Stimulated activated CD4-positive, alpha-beta T cell treated with anti-CD3 and anti-CD28 coated beads, Interleukin-4, amount 100 ng/mL, for 1 hour (primary cell): ENCODE results near the gene B4GALT2.

ENCODE experiments used
- DNase-seq: peaks from one replicate; pipeline ENCODE4 v3.0.0-alpha.2; 2020

B4GALT2 gene

GRCh38 chr1:44030605-44031251, 51.7 kb downstream of the B4GALT2 start:
- DNase-seq = peak; percentile 53

DNA sequence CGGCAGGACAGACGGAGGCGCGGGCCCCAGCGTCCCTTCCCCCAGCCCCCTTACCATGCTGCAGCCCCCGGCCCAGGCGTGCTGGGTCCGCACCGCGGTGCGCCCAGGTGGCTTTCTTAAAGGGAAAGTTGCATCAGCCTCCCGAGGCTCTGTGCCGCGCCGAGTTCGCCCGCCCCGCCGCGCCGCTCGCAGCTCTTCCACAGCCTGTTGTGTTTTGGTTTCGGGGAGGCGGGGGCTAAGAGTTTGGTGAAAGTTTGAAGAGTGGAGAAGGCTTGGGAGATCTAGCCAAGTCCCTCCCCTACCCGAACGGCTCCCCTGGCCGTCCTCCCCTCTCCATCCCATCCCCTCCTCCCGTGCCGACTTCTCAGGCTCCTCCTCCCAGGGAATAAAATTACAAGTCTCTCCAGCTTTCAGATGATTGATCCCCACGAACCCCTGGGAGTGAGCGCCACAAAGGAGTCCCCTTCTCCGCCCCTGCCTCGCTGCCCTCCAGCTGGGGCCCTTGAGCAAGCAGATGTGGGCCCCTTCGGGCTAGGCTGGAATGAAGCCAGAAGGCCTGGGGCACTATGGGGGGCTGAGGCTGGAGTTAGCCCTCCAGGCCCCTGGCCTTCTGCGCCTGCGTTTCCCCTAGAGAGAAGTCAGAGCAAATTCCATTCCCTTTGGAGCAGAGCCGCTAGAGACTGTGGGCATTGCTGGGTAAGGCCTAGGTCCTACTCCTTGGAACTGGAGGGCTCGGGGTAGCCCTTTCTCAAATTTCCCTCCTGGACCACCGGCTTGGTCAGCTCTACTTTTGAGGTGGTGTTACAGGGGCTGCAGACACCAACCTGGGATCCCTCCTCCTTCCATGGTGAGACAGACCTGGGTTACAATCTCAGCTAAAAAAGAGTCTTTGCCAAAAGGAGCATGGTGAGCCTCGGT, 52.5 kb downstream of the B4GALT2 start, which contains the start of gene SLC6A9:
TSS of gene SLC6A9 (minus strand) at position 211 of the 918 bp plus-strand sequence. CDS start 7,185 bp downstream, outside the sequence.
- DNase-seq = peak; percentile 69

DNA sequence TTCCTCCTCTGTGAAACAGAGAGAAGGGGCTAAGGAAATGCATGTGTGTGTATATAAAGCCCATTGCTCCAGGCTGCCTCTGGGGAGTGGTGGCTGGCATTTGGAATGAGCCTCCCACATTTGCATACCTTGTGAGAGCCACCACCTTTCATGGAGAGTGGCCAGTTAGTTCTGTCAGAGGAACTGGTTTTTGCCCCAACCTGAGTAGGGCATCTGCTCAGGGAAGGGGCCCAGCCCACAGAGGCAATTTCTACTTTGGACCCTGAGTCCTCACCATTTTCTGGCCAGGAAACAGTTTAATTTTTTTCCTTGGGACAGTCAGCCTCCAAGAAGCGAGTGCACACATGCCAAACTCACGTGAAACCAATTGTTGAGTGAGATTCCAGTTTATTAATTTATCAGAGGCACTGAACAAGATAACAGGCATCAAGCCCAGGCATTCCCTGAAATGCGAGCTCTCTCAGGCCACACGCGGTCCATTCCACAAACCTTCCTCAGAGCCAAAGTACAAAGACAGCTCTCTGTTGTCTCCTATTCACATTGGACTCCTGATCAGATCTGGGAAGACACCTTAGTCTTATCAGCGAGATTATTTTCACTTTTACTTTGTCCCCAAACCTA, 53.3 kb downstream of the B4GALT2 start:
- no peak for DNase-seq

DNA sequence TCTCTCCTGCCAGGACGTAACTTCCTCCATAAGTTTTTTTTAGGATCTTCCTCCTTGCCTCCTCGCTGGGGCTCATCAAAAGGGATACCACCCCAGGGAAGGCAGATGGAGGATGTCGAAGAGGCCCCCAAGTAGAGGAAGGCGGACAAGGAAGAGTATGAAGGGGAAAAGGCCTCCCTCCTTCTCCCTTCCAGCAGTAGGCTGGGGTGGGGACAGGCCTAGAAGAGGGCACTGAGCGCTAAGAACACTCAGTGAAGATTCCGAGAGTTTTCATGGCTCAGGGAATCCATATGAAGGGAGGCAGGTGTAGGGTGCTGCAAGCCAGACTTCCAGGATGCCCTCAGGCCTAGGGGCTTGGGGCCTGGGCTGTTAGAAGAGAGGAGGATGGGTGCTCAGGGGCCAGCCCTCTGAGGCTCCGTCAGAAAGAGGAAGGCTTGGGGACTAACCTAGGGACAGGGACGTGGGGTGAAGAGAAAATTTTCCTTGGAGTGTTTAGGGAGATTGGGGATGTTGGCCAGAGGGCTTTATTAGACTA, 54.1 kb downstream of the B4GALT2 start:
- DNase-seq = no peak

- DNase-seq = no peak
Measured at GRCh38 chr1:44033756-44034155, 54.7 kb downstream of the B4GALT2 start.

DNA sequence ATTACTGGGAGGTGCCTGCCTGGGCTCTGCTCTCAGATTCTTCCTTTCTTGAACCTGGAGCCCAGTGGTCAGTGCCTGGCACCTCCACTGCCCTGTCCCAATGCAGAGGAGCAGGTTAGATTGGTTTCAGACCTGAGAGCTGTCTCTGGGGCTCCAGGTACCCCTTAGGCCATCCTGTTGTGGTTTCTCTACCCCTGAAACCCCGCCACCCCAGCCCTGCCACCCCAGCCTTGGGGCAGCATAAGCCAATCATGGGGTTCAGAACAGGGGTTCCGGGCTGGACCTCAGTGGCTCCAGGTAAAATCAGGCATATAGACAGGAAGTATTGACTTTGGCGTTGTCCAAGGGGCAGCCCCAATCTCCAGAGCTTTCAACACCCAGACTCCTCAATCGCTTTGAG, 55.4 kb downstream of the B4GALT2 start:
- DNase-seq = no peak

DNA sequence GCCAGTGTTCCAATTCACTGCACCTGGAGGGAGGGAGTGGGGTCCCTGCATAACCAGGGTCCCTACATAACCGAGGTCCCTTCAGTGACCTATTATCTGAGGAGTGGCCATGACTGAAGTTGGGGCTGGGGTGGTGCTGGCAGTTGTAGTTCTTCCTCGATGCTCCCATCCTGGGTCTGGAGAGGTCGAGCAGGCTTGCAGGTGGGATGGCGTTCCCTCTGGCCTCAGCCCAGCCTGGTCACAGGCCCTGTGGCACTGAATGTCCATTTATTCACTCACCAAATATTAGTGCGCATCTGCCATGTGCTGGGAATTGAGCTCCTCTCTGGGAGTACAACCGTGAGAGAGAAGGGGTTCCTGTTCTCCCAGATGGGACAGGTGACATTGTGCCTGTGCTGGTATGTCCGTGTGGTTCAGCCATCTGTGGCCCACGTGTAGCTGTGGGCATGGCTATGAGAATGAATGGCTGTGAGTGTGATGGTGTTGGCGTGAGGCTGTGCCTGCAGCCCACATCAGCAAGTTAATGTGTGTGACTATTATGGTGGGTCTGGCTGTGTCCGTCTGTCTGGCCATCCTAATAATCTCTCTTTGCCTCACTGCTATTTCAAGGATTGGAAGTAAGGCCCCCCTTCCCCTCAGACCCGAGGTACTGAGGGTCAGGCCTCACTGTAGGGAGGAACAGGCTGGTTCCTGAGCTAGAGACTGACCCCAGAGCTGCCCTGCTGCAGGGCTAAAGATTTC, 56.1 kb downstream of the B4GALT2 start:
- no peak for DNase-seq

DNA sequence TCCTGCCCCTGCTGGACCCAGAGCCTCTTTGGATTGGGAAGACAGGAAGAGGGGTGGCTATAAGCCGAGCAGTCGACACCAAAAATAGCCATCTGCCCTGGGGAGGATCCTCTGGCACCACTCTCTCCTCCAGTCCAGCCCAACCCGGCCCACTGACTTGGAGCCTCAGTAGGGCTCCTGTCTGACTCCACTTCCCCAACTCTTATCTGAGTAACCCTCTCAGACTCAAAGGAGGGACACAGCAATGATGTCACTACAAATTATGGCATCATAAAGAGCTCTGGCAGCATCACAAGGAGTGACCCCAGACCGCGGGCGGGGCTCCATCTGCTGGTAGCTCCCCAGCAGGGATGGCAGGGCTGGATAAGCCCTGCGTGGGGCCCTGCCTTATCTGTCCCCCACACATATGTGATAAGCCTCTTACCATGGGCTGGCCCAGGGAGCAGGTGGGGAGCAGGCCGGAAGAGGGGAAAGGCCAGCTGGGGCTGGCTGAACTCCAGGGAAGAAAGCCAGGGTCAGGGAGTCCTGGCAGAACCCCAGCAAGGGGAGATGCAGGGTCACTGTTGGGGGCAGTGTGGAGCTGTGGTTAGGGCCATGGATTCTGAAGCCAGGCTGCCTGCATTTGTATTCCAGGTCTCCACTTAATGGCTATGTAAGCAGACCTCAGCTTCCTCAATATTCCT, 56.9 kb downstream of the B4GALT2 start:
- no peak for DNase-seq

- peak; percentile 67 for DNase-seq
Measured at GRCh38 chr1:44036409-44037139, 57.6 kb downstream of the B4GALT2 start.

DNA sequence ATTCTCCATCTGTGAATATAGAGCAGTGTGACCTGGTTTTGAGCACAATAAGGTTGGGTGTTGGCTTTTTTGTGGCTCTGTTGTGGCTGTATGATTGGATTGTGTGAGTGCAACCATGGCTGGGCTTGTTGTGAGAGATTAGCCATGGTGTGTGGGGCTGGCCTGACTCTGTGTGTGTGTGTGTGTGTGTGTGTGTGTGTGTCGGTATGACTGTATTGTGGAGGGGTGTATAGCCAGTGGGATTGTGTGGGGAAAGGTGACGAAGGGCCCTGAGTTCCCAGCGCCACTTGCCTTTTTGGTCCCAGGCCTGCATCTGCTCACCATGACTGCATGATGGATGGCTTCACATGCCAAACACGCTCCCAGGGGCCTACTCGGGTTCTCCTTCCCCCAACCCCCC, 58.1 kb downstream of the B4GALT2 start:
- no peak for DNase-seq

DNA sequence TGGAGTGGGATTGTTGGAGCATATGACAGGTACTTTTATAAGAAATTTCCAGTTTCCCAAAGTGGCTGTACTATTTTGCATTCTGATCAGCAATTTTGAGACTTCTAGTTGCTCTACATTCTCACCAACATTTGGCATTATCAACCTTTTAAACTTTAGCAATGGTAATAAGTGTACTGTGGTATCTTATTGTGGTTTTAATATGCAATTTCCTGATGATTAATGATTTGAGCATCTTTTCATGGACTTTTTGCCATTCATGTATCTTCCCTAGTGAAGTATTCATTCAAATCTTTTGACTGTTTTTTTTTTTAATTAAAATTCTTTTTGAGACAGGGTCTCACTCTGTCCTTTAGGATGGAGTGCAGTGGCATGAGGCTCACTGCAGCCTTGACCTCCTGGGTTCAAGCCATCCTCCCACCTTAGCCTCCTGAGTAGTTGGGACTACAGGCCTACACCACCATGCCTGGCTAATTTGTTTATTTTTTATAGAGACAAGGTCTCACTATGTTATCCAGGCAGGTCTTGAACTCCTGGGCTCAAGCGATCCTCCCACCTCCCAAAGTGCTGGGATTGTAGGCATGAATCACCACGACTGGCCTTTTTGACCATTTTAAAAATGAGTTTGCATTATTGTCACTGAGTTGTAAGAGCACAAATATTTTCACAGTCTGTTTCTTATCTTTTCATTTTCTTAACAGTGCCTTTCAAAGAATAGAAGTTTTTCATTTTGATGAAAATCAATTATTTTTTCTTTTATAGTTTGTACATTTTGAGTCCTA, 60.1 kb downstream of the B4GALT2 start:
- DNase-seq = no peak

GRCh38 chr1:44040418-44040817, 61.4 kb downstream of the B4GALT2 start:
- DNase-seq = no peak
